Breast epithelium (tissue), 4 donors: ENCODE measurements around the gene RINT1. TPM values are rescaled to one million over a fixed set of nuclear protein-coding genes. Genes with fewer than 3 reads are reported as not detected.
A peak's percentile ranks its signal among the peaks of the same experiment; 100 is the strongest.

Experiments
- DNase-seq, 2 donors: peaks; one replicate each; pipeline ENCODE4 v3.0.0-alpha.2; 2019; ENCODE audit warnings: low spot score in 2 of 2
- H3K27ac ChIP-seq, 2 donors: fragments of 200-600 bp; sonication (generic) in 1 of 2; one replicate each; pipeline ENCODE4 v1.5.1; 2016 to 2019; ENCODE audit warnings: mild to moderate bottlenecking in 1 of 2
- H3K27me3 ChIP-seq, 2 donors: fragments of 200-600 bp; sonication (generic) in 1 of 2; one replicate each; pipeline versions ENCODE4 v1.5.1 to v1.6.0; 2017 to 2019; ENCODE audit warnings: control low read depth in 1 of 2, mild to moderate bottlenecking in 1 of 2
- H3K36me3 ChIP-seq: fragments of 200-600 bp; one replicate; pipeline ENCODE4 v1.5.1; 2019
- H3K4me1 ChIP-seq, 2 donors: fragments of 200-600 bp; sonication (generic); one replicate each; pipeline ENCODE4 v1.5.1; 2016 to 2019; ENCODE audit warnings: control low read depth in 1 of 2
- H3K4me3 ChIP-seq, 3 donors: fragments of 200-600 bp; sonication (generic); 1 replicate in 2 of 3; 2 replicates in 1 of 3; pipeline ENCODE4 v1.5.1; 2016 to 2019; ENCODE audit warnings: mild to moderate bottlenecking in 3 of 3, moderate library complexity in 2 of 3
- H3K9me3 ChIP-seq, 2 donors: fragments of 200-600 bp; sonication (generic) in 1 of 2; one replicate each; pipeline ENCODE4 v1.5.1; 2016 to 2019; ENCODE audit warnings: control low read depth in 1 of 2
- CTCF ChIP-seq, 3 donors: fragments of 450-650 bp; IDR thresholded peaks; one replicate each; pipeline ENCODE4 v1.5.1; 2016 to 2017; ENCODE audit warnings: antibody characterized with exemption in 3 of 3, mild to moderate bottlenecking in 3 of 3, moderate library complexity in 3 of 3
- POLR2A ChIP-seq: fragments of 450-650 bp; IDR thresholded peaks from one replicate; pipeline ENCODE4 v1.6.1; 2016; ENCODE audit warnings: antibody characterized with exemption, mild to moderate bottlenecking, moderate library complexity
- POLR2AphosphoS5 ChIP-seq, 3 donors: sonication (generic); formaldehyde crosslinking; IDR thresholded peaks; one replicate each; pipeline ENCODE4 v1.6.1; 2017; ENCODE audit warnings: antibody characterized with exemption in 3 of 3
- intact Hi-C: fragments of 100-400 bp; cut with DNase I; formaldehyde crosslinking; loops from one replicate; pipeline ENCODE4 v1.15.1; 2023; ENCODE audit warnings: low total_unique reads
- total RNA-seq, 3 donors: library from RNA; depleted of rRNA; stranded (reverse); fragments of >200 nt; gene quantifications; one replicate each; pipeline ENCODE4 v1.1.0, GENCODE V29; 2016

Gene RINT1
- total RNA-seq, 3 donors from 2014 or later, result 15.7 to 19.9 (median 17.7) TPM

DNA sequence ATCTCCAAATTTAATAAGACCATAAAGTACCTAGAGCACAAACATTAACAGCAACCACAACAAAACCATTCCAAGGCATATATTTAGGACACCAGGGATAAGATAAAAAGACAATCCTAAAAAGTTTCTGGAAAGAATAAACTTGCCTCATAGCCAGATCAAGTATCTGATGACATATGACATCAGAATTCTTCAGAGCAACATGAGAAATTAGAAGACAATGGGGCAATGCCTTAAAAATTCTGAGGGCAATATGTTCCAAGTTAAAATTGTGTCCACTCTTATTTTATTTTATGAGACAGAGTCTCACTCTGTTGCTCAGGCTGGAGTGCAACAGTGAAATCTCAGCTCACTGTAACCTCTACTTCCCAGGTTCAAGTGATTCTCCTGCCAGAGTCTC lies 46.5 kb downstream of the RINT1 start:
- Histone ChIP-seq H3K9me3 (no peaks in the 10 kb centered on the region), H3K4me1 (no peaks in the 10 kb centered on the region), H3K27ac (no peak overlapping the region), H3K36me3 (no peaks in the 10 kb centered on the region), H3K27me3 (no peaks in the 10 kb centered on the region), H3K4me3 (no peak overlapping the region)
- DNase-seq, result no peak
- intact Hi-C loops, result no loop called here
- TF ChIP-seq CTCF (IDR thresholded peaks at IDR 0.05) (no peak), POLR2AphosphoS5 (IDR thresholded peaks at IDR 0.05) (no peak), POLR2A (no peak)

DNA sequence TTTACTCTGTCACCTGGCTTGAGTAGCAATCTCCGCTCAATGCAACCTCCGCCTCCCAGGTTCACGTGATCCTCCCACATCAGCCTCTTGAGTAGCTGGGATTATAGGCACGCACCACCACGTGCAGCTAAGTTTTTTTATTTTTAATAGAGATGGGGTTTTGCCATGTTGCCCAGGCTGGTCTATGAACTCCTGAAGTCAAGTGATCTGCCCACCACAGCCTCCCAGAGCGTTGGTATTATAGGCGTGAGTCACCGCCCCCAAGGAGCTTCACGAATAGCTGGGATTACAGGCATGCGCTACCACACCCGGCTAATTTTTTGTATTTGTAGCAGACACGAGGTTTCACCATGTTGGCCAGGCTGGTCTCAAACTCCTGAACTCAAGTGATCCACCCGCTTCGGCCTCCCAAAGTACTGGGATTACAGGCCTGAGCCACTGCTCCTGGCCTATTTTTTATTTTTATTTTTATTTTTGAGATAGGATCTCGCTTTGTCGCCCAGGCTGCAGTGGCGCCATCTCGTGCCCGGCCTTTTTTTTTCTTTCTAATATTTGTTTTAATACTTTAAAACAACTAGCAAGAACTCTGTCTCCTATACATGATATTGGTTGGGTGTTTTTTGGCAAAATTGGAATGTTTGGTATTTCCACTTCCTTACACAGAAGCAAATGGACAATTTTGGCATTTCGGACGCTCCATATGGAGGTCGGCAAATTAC lies 48.2 kb downstream of the RINT1 start:
- H3K9me3 ChIP-seq, result no peaks in the 10 kb centered on the region
- TF ChIP-seq POLR2AphosphoS5 (IDR thresholded peaks at IDR 0.05) (no peak), POLR2A (no peak), CTCF (IDR thresholded peaks at IDR 0.05) (no peak)
- no peak overlapping the region for H3K4me3 ChIP-seq
- no peak overlapping the region for H3K27ac ChIP-seq
- no peak for DNase-seq
- H3K4me1 ChIP-seq, result no peaks in the 10 kb centered on the region
- H3K27me3 ChIP-seq, result no peaks in the 10 kb centered on the region
- intact Hi-C loops, result no loop called here
- H3K36me3 ChIP-seq, result no peaks in the 10 kb centered on the region

DNA sequence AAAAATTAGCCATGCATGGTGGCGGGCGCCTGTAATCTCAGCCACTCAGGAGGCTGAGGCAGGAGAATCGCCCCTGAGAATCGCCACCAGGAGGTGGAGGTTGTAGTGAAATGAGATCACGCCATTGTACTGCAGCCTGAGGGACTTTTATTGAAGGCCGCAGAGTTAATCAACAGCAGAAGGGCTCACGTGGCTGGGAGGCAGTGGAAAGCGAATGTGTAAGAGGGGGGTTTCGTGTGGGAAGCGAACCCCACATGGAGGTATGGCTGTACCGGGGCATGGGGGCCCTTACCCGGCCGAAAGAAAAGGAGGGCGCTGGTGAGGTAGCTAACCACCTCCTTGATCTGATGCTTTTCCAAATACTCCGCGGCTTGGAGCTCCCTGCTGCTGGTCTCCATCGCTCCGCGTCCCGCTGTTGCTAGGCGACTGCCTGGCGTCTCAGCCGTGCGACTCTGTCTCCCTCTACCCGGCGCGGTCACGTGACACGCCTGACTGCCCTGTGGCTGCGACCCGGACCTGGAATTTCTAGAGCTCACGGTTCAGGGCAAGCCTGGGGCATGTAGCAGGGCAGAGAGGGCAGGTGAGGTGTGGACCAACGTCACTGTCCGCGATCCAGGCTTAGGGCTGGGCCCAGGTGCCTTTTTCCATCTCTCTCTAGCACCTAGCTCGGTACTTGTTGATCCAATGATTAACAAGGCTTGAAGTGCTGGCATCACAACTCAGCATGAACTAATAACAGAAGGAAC lies 49.2 kb downstream of the RINT1 start, which contains the start of gene EFCAB10:
TSS of gene EFCAB10 (minus strand) at position 428 of the 746 bp plus-strand sequence. CDS start at position 398, 30 bp downstream.
- DNase-seq, result peak in 1 of 2 donors; percentile 52
- Histone ChIP-seq H3K27me3 (no peaks in the 10 kb centered on the region), H3K4me1 (no peaks in the 10 kb centered on the region), H3K27ac (no peak within 1 kb of the TSS), H3K4me3 (peak within 1 kb of the TSS in 2 of 3 donors; percentile 9 to 14), H3K36me3 (no peaks in the 10 kb centered on the region), H3K9me3 (no peaks in the 10 kb centered on the region)
- TF ChIP-seq CTCF (IDR thresholded peaks at IDR 0.05) (no peak), POLR2A (no peak), POLR2AphosphoS5 (IDR thresholded peaks at IDR 0.05) (no peak)
- intact Hi-C loops, result no loop called here

DNA sequence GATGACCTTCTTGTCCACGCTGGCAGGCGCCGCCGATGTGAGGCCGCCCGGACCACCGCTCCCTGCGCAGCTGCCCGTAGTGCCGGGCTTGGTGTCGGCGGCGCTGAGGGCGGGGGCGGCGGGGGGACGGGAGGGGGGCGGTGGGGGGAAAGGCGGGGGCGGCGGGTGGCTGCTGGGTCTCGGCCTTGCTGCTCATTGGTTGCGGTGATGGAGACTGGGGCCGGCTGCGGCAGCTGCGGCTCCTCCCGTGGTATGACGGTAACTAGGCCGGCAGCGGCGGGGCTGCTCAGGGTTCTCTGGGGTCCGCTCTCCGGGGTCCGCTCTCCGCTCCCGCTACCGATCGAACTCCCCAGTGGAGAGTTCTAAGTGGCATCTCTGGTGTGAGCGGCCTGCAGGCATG lies 51.1 kb downstream of the RINT1 start:
- no peak for TF ChIP-seq POLR2AphosphoS5 (IDR thresholded peaks at IDR 0.05)
- no peak for TF ChIP-seq POLR2A
- no peak for TF ChIP-seq CTCF (IDR thresholded peaks at IDR 0.05)
- Histone ChIP-seq H3K4me1 (no peaks in the 10 kb centered on the region), H3K36me3 (no peaks in the 10 kb centered on the region), H3K27ac (no peak overlapping the region), H3K27me3 (no peaks in the 10 kb centered on the region), H3K9me3 (no peaks in the 10 kb centered on the region), H3K4me3 (no peak overlapping the region)
- intact Hi-C loops, result no loop called here
- DNase-seq, result no peak

- intact Hi-C loops, result no loop called here
- Histone ChIP-seq H3K9me3 (no peaks in the 10 kb centered on the region), H3K27ac (no peak overlapping the region), H3K4me3 (no peak overlapping the region), H3K36me3 (no peaks in the 10 kb centered on the region), H3K4me1 (no peaks in the 10 kb centered on the region), H3K27me3 (no peaks in the 10 kb centered on the region)
- TF ChIP-seq CTCF (IDR thresholded peaks at IDR 0.05) (no peak), POLR2AphosphoS5 (IDR thresholded peaks at IDR 0.05) (no peak), POLR2A (no peak)
- no peak for DNase-seq
Measured at GRCh38 chr7:105584165-105584564, 52.2 kb downstream of the RINT1 start.
